DND-41 (cell line): ENCODE measurements around the gene CEP192.

ENCODE experiments used
- ATAC-seq: fragments of 200-7000 bp; cut with Tn5 transposase; 3 replicates; pipeline ENCODE4 v1.9.1; 2021; ENCODE audit warnings: low read depth; ENCODE audit not compliant: insufficient read depth
- DNase-seq: peaks from one replicate; pipeline ENCODE4 v3.0.0-alpha.2; 2020
- H2AFZ ChIP-seq: 2 replicates; pipeline ENCODE4 v1.6.0; 2012; ENCODE audit warnings: low read depth, low read length
- H3K27ac ChIP-seq: 2 replicates; pipeline ENCODE4 v1.5.1; 2012; ENCODE audit warnings: low read length, inconsistent platforms
- H3K27me3 ChIP-seq: fragments of 200-600 bp; sonication (generic); 2 replicates; pipeline ENCODE4 v1.6.0; 2012; ENCODE audit warnings: low read length, mild to moderate bottlenecking, inconsistent platforms; ENCODE audit not compliant: insufficient read depth, poor library complexity
- H3K36me3 ChIP-seq: 2 replicates; pipeline ENCODE4 v1.5.1; 2012; ENCODE audit warnings: low read length, inconsistent platforms; ENCODE audit not compliant: insufficient read depth
- H3K4me1 ChIP-seq: 2 replicates; pipeline ENCODE4 v1.5.1; 2012; ENCODE audit warnings: mild to moderate bottlenecking, low read length; ENCODE audit not compliant: insufficient read depth
- H3K4me2 ChIP-seq: 2 replicates; pipeline ENCODE4 v1.6.0; 2012; ENCODE audit warnings: mild to moderate bottlenecking, moderate library complexity, low read length, inconsistent platforms; ENCODE audit not compliant: insufficient read depth
- H3K4me3 ChIP-seq, 2 experiments: fragments of 200-600 bp in 1 of 2; shearing (Covaris generic) in 1 of 2; 2 replicates each; pipeline ENCODE4 v1.5.1; 2012 to 2016; ENCODE audit warnings: inconsistent platforms in 2 of 2, low read length in 2 of 2, mild to moderate bottlenecking in 2 of 2, low read depth in 1 of 2, moderate library complexity in 1 of 2
- H3K79me2 ChIP-seq: 2 replicates; pipeline ENCODE4 v1.6.0; 2012; ENCODE audit warnings: low read length, inconsistent platforms; ENCODE audit not compliant: insufficient read depth
- H3K9ac ChIP-seq: 2 replicates; pipeline ENCODE4 v1.6.0; 2012; ENCODE audit warnings: low read depth, mild to moderate bottlenecking, inconsistent platforms, low read length, moderate library complexity
- H3K9me3 ChIP-seq: 2 replicates; pipeline ENCODE4 v1.5.1; 2012; ENCODE audit warnings: low read length, moderate library complexity, mild to moderate bottlenecking, inconsistent platforms; ENCODE audit not compliant: insufficient read depth, severe bottlenecking
- H4K20me1 ChIP-seq: 2 replicates; pipeline ENCODE4 v1.6.0; 2012; ENCODE audit warnings: low read length; ENCODE audit not compliant: insufficient read depth
- EZH2 ChIP-seq: IDR thresholded peaks from 3 replicates; pipeline ENCODE4 v1.6.1; 2012; ENCODE audit warnings: borderline replicate concordance, low read depth, mild to moderate bottlenecking, moderate library complexity, low read length, inconsistent platforms; ENCODE audit not compliant: severe bottlenecking
- TF ChIP-seq, protein P1 (sequence below): IDR thresholded peaks from 2 replicates; pipeline ENCODE4 v1.5.1; 2012; ENCODE audit warnings: borderline replicate concordance, low read length, moderate library complexity, mild to moderate bottlenecking; ENCODE audit not compliant: poor library complexity, severe bottlenecking; ENCODE audit errors: extremely low read depth

The CEP192 gene

GRCh38 chr18:13147130-13147529 is 156.0 kb downstream of the CEP192 start:
- no peaks in the 10 kb centered on the region for H3K79me2 ChIP-seq
- no peak overlapping the region for H3K27ac ChIP-seq
- ATAC-seq (no peak; the same call in 2 of the 3 replicates), DNase-seq (no peak)
- H3K9ac ChIP-seq, result no peak overlapping the region
- no peaks in the 10 kb centered on the region for H4K20me1 ChIP-seq
- no peak overlapping the region for H3K4me3 ChIP-seq
- TF ChIP-seq EZH2, result no peak
- TF ChIP-seq, protein P1, sequence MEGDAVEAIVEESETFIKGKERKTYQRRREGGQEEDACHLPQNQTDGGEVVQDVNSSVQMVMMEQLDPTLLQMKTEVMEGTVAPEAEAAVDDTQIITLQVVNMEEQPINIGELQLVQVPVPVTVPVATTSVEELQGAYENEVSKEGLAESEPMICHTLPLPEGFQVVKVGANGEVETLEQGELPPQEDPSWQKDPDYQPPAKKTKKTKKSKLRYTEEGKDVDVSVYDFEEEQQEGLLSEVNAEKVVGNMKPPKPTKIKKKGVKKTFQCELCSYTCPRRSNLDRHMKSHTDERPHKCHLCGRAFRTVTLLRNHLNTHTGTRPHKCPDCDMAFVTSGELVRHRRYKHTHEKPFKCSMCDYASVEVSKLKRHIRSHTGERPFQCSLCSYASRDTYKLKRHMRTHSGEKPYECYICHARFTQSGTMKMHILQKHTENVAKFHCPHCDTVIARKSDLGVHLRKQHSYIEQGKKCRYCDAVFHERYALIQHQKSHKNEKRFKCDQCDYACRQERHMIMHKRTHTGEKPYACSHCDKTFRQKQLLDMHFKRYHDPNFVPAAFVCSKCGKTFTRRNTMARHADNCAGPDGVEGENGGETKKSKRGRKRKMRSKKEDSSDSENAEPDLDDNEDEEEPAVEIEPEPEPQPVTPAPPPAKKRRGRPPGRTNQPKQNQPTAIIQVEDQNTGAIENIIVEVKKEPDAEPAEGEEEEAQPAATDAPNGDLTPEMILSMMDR, result no peak
- H3K36me3 ChIP-seq, result no peaks in the 10 kb centered on the region
- H3K4me2 ChIP-seq, result no peak overlapping the region
- no peaks in the 10 kb centered on the region for H3K4me1 ChIP-seq
- H2AFZ ChIP-seq, result 0 out of 2 replicates have a peak overlapping the region, but pooled peaks have one; percentile 19
- H3K27me3 ChIP-seq, result no peaks in the 10 kb centered on the region
- H3K9me3 ChIP-seq, result peaks cover 10% of the 10 kb centered on the region

- Histone ChIP-seq H3K36me3 (no peaks in the 10 kb centered on the region), H3K9me3 (peaks cover 9% of the 10 kb centered on the region), H3K4me2 (no peak overlapping the region), H2AFZ (no peak overlapping the region), H3K27me3 (no peaks in the 10 kb centered on the region), H4K20me1 (no peaks in the 10 kb centered on the region), H3K9ac (no peak overlapping the region), H3K4me1 (no peaks in the 10 kb centered on the region), H3K27ac (no peak overlapping the region), H3K79me2 (no peaks in the 10 kb centered on the region), H3K4me3 (no peak overlapping the region)
- TF ChIP-seq EZH2, result no peak
- TF ChIP-seq, protein P1, result no peak
- no peak for DNase-seq
- ATAC-seq, result no peak
Observed at GRCh38 chr18:13151656-13152055, 160.5 kb downstream of the CEP192 start.

GRCh38 chr18:13158428-13158827 is 167.3 kb downstream of the CEP192 start:
- Histone ChIP-seq H3K79me2 (no peaks in the 10 kb centered on the region), H3K27me3 (no peaks in the 10 kb centered on the region), H3K4me2 (no peak overlapping the region), H3K4me3 (no peak overlapping the region), H3K9me3 (peaks cover 25% of the 10 kb centered on the region), H3K36me3 (no peaks in the 10 kb centered on the region), H3K9ac (no peak overlapping the region), H2AFZ (no peak overlapping the region), H3K4me1 (peaks cover 4% of the 10 kb centered on the region), H3K27ac (no peak overlapping the region), H4K20me1 (no peaks in the 10 kb centered on the region)
- ATAC-seq (no peak), DNase-seq (no peak)
- TF ChIP-seq, protein P1, result no peak
- TF ChIP-seq EZH2, result no peak

DNA sequence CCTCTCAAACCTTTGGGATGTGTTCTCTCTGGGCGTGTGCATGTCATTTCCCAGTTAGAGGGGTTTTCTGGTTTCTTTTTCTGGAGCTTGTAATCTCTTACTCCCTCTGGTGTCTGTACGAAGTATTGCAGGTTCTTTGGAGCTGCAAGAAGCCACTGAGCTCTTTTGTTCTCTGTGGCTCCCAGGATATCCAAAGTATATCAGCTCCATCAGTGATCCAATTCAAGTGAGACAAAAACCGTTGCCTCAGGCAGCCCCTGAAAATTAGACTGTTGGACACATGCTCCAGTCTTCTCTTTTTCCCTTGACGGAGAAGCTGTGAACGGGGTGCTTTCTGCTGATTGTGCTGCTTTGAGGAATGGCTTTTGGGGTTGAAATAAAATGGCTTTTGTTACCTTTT is 168.4 kb downstream of the CEP192 start:
- DNase-seq (peak; percentile 56), ATAC-seq (peak; percentile 89)
- H3K79me2 ChIP-seq, result no peaks in the 10 kb centered on the region
- H3K4me1 ChIP-seq, result peaks cover 4% of the 10 kb centered on the region
- H3K9me3 ChIP-seq, result peaks cover 25% of the 10 kb centered on the region
- H3K4me2 ChIP-seq, result peak overlapping the region; percentile 15; the same call in 1 of the 2 replicates
- H3K9ac ChIP-seq, result no peak overlapping the region
- H3K27me3 ChIP-seq, result no peaks in the 10 kb centered on the region
- H4K20me1 ChIP-seq, result no peaks in the 10 kb centered on the region
- H3K4me3 ChIP-seq, result no peak overlapping the region
- H3K36me3 ChIP-seq, result no peaks in the 10 kb centered on the region
- TF ChIP-seq, protein P1, result peak; percentile 88
- no peak for TF ChIP-seq EZH2
- H3K27ac ChIP-seq, result no peak overlapping the region
- H2AFZ ChIP-seq, result peak overlapping the region; percentile 64
